GM21717 (cell line): ENCODE results near the gene SEMA6A.

ENCODE experiments used
- ATAC-seq: cut with Tn5 transposase; IDR thresholded peaks from one replicate; pipeline ENCODE4 v1.9.1; 2021; ENCODE audit warnings: mild to moderate bottlenecking, moderate library complexity; ENCODE audit not compliant: unreplicated experiment

The SEMA6A gene

GRCh38 chr5:116411101-116411571, 163.5 kb downstream of the SEMA6A start:
- no peak for ATAC-seq

- ATAC-seq, result no peak
Measured at GRCh38 chr5:116410336-116410890, 164.2 kb downstream of the SEMA6A start.

GRCh38 chr5:116409591-116410296, 164.9 kb downstream of the SEMA6A start:
- no peak for ATAC-seq

- ATAC-seq, result no peak
Measured at GRCh38 chr5:116406306-116407041, 168.1 kb downstream of the SEMA6A start.

GRCh38 chr5:116404792-116405191, 169.8 kb downstream of the SEMA6A start:
- ATAC-seq, result no peak

- no peak for ATAC-seq
Measured at GRCh38 chr5:116404016-116404415, 170.6 kb downstream of the SEMA6A start.

- ATAC-seq, result no peak
Measured at GRCh38 chr5:116402235-116402634, 172.4 kb downstream of the SEMA6A start.

- no peak for ATAC-seq
Measured at GRCh38 chr5:116401576-116401975, 173.0 kb downstream of the SEMA6A start.

GRCh38 chr5:116396476-116397099, 178.0 kb downstream of the SEMA6A start:
- no peak for ATAC-seq

GRCh38 chr5:116395631-116396203, 178.9 kb downstream of the SEMA6A start:
- no peak for ATAC-seq

GRCh38 chr5:116395226-116395625, 179.4 kb downstream of the SEMA6A start:
- no peak for ATAC-seq

- no peak for ATAC-seq
Measured at GRCh38 chr5:116394186-116394867, 180.3 kb downstream of the SEMA6A start.
